Nephron (organoid): ENCODE data around the gene ACADVL.
A peak's percentile ranks its signal among the peaks of the same experiment; 100 is the strongest.

Experiments used
- H3K27ac Mint-ChIP-seq, 3 experiments: 2 replicates each; pipeline ENCODE4 v1.8.0; 2020; ENCODE audit warnings: mixed read lengths in 3 of 3, mild to moderate bottlenecking in 2 of 3, moderate library complexity in 1 of 3
- H3K27me3 Mint-ChIP-seq: 2 replicates; pipeline ENCODE4 v1.8.0; 2021; ENCODE audit warnings: low read depth, mild to moderate bottlenecking, moderate library complexity, mixed read lengths
- H3K36me3 Mint-ChIP-seq: 2 replicates; pipeline ENCODE4 v1.8.0; 2020; ENCODE audit warnings: low read depth, mixed read lengths
- H3K4me1 Mint-ChIP-seq: 2 replicates; pipeline ENCODE4 v1.8.0; 2020; ENCODE audit warnings: mixed read lengths
- H3K4me3 Mint-ChIP-seq, 3 experiments: 2 replicates each; pipeline ENCODE4 v1.8.0; 2020; ENCODE audit warnings: mild to moderate bottlenecking in 3 of 3, mixed read lengths in 3 of 3, moderate library complexity in 2 of 3
- H3K9me3 Mint-ChIP-seq: 2 replicates; pipeline ENCODE4 v1.8.0; 2020; ENCODE audit warnings: mixed read lengths
- CTCF ChIP-seq, 3 experiments: fragments of 200-600 bp; sonication (generic); IDR thresholded peaks; one replicate each; pipeline ENCODE4 v1.5.0; 2021; ENCODE audit warnings: antibody characterized with exemption in 3 of 3; ENCODE audit not compliant: unreplicated experiment in 3 of 3

The ACADVL gene

DNA sequence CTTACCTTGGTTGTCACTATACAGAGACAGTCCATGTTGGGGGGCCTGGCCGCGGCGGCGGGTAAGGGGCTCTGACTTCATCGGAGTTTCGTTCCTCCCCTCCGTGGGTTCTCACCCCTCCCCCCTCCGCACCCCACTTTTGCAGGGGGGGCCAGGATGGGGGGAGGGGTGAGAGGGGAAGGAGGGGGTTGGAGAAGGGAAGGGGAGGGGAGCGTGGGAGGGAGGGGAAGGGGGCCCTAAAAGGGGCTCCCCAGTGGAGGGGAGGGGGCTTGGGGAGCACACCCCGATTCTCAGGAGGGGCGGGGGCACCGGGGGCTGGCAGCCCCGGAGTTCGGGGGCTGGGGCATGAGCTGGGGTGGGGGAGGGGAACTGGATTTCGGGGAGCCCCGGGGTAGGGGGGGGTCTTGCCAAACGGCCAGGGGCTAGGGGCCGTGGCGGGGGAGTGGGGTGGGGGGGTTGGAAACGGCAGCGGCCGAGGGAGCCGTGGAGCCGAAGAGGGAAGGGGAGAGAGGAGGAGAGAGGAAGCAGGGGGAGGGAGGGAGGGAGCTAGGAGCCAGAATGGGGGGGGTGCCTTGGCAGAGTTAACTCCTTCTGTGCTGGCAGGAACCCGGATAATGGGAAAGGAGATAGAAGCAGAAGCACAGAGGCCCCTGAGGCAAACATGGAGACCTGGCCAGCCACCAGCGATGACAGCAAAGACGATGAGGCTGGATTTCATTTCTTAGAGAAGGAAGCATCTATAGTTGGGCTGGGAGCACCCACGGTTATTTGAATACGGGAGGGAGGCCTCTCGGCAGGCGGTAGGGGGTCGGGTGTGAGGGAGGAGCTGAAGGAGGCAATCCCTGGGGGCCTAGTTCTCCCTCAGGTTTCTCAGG is 2.4 kb upstream of the ACADVL start:
- H3K36me3 Mint-ChIP-seq = peaks cover 8% of the 10 kb centered on the region
- H3K27me3 Mint-ChIP-seq = peaks cover 4% of the 10 kb centered on the region
- peak overlapping the region; percentile 89 to 93 (median 90) for H3K4me3 Mint-ChIP-seq
- no peak for TF ChIP-seq CTCF (IDR thresholded peaks at IDR 0.05; ENCODE audit: unreplicated experiment in 3 of 3)
- peaks cover 75% of the 10 kb centered on the region for H3K4me1 Mint-ChIP-seq
- no peaks in the 10 kb centered on the region for H3K9me3 Mint-ChIP-seq
- H3K27ac Mint-ChIP-seq = peak overlapping the region; percentile 93 to 96 (median 95)

DNA sequence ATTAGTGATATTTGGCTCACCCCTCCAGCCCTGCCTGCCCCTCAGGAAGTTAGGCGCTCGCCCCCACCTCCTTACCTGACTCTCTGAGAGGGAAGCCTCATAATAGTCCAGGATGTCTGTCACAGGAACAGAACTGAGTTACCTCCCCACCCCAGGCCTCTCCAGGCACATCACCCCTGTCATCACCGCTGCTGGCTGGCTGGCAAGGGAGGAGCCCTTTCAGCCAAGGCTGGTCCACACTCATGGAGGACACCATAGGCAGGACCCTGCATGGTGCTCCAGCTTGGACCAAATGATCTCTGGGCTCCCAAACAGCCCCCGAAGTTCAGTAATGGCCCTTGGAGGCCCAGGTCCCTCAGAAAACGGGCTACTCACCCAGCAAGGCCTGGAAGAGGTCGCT is 1.6 kb upstream of the ACADVL start:
- peaks cover 71% of the 10 kb centered on the region for H3K4me1 Mint-ChIP-seq
- H3K36me3 Mint-ChIP-seq = peaks cover 15% of the 10 kb centered on the region
- no peak for TF ChIP-seq CTCF (IDR thresholded peaks at IDR 0.05; ENCODE audit: unreplicated experiment in 3 of 3)
- H3K27ac Mint-ChIP-seq = peak overlapping the region; percentile 93 to 96 (median 95)
- H3K27me3 Mint-ChIP-seq = peaks cover 4% of the 10 kb centered on the region
- peak overlapping the region; percentile 89 to 93 (median 89) for H3K4me3 Mint-ChIP-seq
- no peaks in the 10 kb centered on the region for H3K9me3 Mint-ChIP-seq

GRCh38 chr17:7218758-7219157 is 980 bp upstream of the ACADVL start:
- peaks cover 15% of the 10 kb centered on the region for H3K36me3 Mint-ChIP-seq
- H3K4me1 Mint-ChIP-seq = peaks cover 65% of the 10 kb centered on the region
- no peak for TF ChIP-seq CTCF (IDR thresholded peaks at IDR 0.05; ENCODE audit: unreplicated experiment in 3 of 3)
- H3K27ac Mint-ChIP-seq = peak overlapping the region; percentile 93 to 96 (median 95)
- H3K9me3 Mint-ChIP-seq = no peaks in the 10 kb centered on the region
- peaks cover 4% of the 10 kb centered on the region for H3K27me3 Mint-ChIP-seq
- peak overlapping the region; percentile 89 to 93 (median 89) for H3K4me3 Mint-ChIP-seq

DNA sequence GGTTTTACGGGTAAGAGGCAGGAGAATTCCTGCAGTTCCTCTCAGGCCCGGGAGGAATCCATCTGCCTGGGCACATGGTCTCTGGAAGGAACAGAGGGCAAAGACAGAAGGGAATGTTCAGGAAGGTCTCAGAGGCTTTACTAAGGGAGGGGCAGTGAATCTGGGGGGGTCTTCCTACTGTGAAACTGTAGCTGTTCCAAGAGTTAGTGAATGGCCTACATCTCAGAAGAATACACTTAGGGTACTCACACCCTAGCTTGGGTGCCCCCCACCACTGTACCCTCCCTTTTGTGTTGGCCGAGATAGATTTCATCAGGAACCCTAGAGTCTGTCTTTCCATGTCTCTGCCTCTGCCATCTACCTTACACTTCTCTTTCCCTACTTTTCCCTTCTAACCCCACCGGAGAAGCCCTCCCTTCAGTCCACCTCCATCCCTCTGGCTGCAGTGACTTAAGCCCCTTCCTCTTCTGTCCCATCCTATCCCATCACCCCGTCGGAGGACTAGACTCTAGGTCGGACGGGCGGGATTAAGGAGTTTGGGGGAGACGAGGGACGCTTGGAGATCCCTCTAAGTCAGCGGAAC is 418 bp upstream of the ACADVL start:
- H3K27me3 Mint-ChIP-seq = peaks cover 4% of the 10 kb centered on the region
- H3K4me3 Mint-ChIP-seq = peak overlapping the region; percentile 89 to 93 (median 89)
- H3K27ac Mint-ChIP-seq = peak overlapping the region; percentile 93 to 96 (median 95)
- H3K36me3 Mint-ChIP-seq = peaks cover 19% of the 10 kb centered on the region
- TF ChIP-seq CTCF (IDR thresholded peaks at IDR 0.05; ENCODE audit: unreplicated experiment in 3 of 3) = no peak
- no peaks in the 10 kb centered on the region for H3K9me3 Mint-ChIP-seq
- peaks cover 61% of the 10 kb centered on the region for H3K4me1 Mint-ChIP-seq

DNA sequence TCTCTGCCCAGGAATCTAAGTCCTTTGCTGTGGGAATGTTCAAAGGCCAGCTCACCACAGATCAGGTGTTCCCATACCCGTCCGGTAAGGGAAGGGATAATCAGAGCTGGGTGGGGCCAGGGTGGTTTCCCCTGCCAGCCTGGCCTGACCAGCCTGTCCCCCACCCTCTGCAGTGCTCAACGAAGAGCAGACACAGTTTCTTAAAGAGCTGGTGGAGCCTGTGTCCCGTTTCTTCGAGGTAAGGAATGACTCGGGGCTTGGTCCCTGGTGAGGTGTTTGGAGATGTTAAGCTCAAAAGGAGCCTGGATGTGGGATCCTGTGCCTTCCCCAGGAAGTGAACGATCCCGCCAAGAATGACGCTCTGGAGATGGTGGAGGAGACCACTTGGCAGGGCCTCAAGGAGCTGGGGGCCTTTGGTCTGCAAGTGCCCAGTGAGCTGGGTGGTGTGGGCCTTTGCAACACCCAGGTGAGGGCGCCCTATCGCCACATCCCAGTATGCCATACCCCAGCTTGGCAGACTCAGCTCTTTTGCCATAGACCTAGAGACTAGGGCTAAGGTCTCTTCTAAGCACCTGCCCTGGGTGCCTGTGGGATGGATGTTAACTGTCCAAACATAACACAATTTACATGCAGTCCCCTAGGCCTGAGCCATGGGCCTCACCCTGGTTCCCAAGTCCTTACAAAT is 997 bp downstream of the ACADVL start:
- Mint-ChIP-seq H3K36me3 (peaks cover 19% of the 10 kb centered on the region), H3K27ac (peak overlapping the region; percentile 89 to 96 (median 95)), H3K4me3 (peak overlapping the region; percentile 89 to 97 (median 93)), H3K4me1 (peaks cover 54% of the 10 kb centered on the region), H3K9me3 (no peaks in the 10 kb centered on the region), H3K27me3 (peaks cover 4% of the 10 kb centered on the region)
- peak in 2 of 3 experiments; percentile 21 to 26 for TF ChIP-seq CTCF (IDR thresholded peaks at IDR 0.05; ENCODE audit: unreplicated experiment in 3 of 3)
